HG03378 (cell line): ENCODE data around the gene CST9.
"Not testable (repeated sequence)": the region's sequence is repeated elsewhere in the genome, so short reads cannot be mapped to it uniquely, and the experiment has no call there.

Experiments
- ATAC-seq: cut with Tn5 transposase; IDR thresholded peaks from one replicate; pipeline ENCODE4 v1.9.1; 2021; ENCODE audit warnings: mild to moderate bottlenecking, moderate library complexity; ENCODE audit not compliant: unreplicated experiment

CST9 gene

GRCh38 chr20:23624324-23624691 lies 18.6 kb upstream of the CST9 start:
- no peak for ATAC-seq

- ATAC-seq = no peak
Measured at GRCh38 chr20:23623666-23624323, 18.1 kb upstream of the CST9 start.

- ATAC-seq = peak; percentile 68
Measured at GRCh38 chr20:23622839-23623343, 17.2 kb upstream of the CST9 start.

GRCh38 chr20:23622401-23622800 lies 16.7 kb upstream of the CST9 start:
- not testable (repeated sequence) for ATAC-seq

- ATAC-seq = not testable (repeated sequence)
Measured at GRCh38 chr20:23620670-23621386, 15.1 kb upstream of the CST9 start.

- ATAC-seq = no peak
Measured at GRCh38 chr20:23614163-23614562, 8.4 kb upstream of the CST9 start.

GRCh38 chr20:23613676-23614075 lies 8.0 kb upstream of the CST9 start:
- no peak for ATAC-seq

- ATAC-seq = no peak
Measured at GRCh38 chr20:23612396-23612795, 6.7 kb upstream of the CST9 start.

GRCh38 chr20:23609486-23610109 lies 3.9 kb upstream of the CST9 start:
- ATAC-seq = no peak

GRCh38 chr20:23608251-23608846 lies 2.6 kb upstream of the CST9 start:
- no peak for ATAC-seq

GRCh38 chr20:23607497-23608245 lies 2.0 kb upstream of the CST9 start:
- no peak for ATAC-seq

- ATAC-seq = peak; percentile 81
Measured at GRCh38 chr20:23606652-23607049, 934 bp upstream of the CST9 start.

GRCh38 chr20:23604306-23604705 lies 1.4 kb downstream of the CST9 start:
- ATAC-seq = no peak

GRCh38 chr20:23603321-23603720 lies 2.4 kb downstream of the CST9 start:
- no peak for ATAC-seq

- ATAC-seq = no peak
Measured at GRCh38 chr20:23602699-23603098, 3.0 kb downstream of the CST9 start.

- ATAC-seq = no peak
Measured at GRCh38 chr20:23602241-23602640, 3.5 kb downstream of the CST9 start.

- ATAC-seq = no peak
Measured at GRCh38 chr20:23601715-23602114, 4.0 kb downstream of the CST9 start.

GRCh38 chr20:23598481-23598880 lies 7.2 kb downstream of the CST9 start:
- no peak for ATAC-seq

- no peak for ATAC-seq
Measured at GRCh38 chr20:23596579-23597250, 9.0 kb downstream of the CST9 start.

GRCh38 chr20:23595941-23596340 lies 9.8 kb downstream of the CST9 start:
- ATAC-seq = no peak
